Measurements from ENCODE around the gene CTTNBP2NL. TPM values are rescaled to one million over a fixed set of nuclear protein-coding genes. Genes with fewer than 3 reads are reported as not detected.

Gene CTTNBP2NL
- total RNA-seq, 2 donors from 2014 or later, result 47.1 to 93.3 TPM

DNA sequence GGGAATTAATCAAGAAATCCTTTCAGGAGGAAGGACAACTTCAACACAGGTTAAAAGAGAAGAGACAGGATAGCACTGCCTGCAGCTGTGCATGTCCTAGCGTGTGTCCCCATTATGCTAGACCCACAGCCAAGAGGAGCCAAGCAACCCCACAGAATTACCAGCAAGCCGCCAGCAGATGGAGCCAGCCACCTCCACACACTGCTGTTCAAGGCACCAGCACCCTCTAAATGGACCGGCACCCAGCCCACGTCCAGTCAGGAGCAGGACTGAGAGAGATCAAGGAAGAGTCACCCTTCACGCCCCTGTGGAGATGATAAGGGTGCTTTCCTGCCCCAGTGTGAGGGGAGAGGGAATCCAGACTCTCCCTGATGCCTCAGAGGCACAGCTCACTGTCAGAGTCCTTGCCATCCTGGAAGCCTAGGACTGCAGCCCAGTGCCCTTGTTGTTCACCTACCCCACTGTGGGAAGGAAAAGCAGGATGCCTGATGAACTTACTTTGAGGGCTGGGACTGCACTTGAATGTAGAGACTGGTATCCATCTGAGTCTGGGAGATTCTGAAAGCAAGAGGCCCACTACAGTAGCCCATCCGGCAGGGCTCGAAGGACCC, 37.1 kb upstream of the CTTNBP2NL start:
- Histone ChIP-seq H3K4me3 (no peak overlapping the region), H3K9ac (ENCODE audit: low read depth in 2 of 2, low read length in 2 of 2) (peak overlapping the region; percentile 13 to 21), H3K27me3 (no peaks in the 10 kb centered on the region), H3K27ac (peak overlapping the region; percentile 87), H3K4me1 (peaks cover 13% of the 10 kb centered on the region), H3K9me3 (no peaks in the 10 kb centered on the region), H3K36me3 (no peaks in the 10 kb centered on the region)
- intact Hi-C loops (cut with DNase I), result no loop called here
- peak; percentile 76 for DNase-seq
- TF ChIP-seq, protein P1, sequence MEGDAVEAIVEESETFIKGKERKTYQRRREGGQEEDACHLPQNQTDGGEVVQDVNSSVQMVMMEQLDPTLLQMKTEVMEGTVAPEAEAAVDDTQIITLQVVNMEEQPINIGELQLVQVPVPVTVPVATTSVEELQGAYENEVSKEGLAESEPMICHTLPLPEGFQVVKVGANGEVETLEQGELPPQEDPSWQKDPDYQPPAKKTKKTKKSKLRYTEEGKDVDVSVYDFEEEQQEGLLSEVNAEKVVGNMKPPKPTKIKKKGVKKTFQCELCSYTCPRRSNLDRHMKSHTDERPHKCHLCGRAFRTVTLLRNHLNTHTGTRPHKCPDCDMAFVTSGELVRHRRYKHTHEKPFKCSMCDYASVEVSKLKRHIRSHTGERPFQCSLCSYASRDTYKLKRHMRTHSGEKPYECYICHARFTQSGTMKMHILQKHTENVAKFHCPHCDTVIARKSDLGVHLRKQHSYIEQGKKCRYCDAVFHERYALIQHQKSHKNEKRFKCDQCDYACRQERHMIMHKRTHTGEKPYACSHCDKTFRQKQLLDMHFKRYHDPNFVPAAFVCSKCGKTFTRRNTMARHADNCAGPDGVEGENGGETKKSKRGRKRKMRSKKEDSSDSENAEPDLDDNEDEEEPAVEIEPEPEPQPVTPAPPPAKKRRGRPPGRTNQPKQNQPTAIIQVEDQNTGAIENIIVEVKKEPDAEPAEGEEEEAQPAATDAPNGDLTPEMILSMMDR (IDR thresholded peaks at IDR 0.05), result peak; percentile 69

DNA sequence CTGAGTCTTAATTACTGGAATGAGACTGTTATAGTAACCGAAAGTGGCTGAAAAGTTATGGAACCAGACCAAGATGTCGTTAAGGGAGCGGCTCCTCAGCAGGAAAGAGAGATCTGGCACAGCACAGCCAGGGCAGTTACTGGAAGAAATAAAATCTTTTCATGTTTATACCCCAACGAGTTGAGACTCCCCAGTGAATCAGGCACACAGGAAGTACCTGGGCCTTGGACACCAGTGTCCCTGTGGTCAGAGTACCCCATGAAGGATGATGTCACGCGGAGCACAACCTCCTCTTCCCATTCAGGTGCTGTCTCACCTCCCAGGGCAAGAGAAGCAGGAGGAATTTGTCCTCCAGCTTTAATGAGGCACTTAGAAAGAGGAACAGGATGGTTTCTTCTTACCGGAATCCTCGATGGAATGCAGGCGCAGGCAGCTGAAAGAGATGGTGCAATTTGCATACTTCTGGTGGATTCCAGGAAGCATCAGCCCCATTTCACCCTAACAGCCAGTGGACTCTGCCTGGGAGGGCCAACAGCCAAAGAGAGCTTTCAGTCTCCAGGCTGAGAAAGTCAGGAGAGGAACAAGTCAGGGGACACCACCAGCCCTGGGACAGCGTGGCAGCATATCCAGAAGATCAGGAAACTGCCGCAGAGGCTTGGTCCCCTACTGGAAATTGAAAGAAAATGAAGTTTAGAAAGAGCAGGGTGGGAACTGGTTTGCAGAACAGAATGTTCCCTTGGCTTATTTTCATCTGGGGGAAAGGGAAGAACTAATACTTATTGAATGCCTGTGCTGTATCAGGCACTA, 35.9 kb upstream of the CTTNBP2NL start:
- TF ChIP-seq, protein P1 (IDR thresholded peaks at IDR 0.05), result no peak
- H3K4me1 ChIP-seq, result peaks cover 13% of the 10 kb centered on the region
- H3K27me3 ChIP-seq, result no peaks in the 10 kb centered on the region
- DNase-seq, result peak; percentile 71
- no peaks in the 10 kb centered on the region for H3K36me3 ChIP-seq
- H3K27ac ChIP-seq, result peak overlapping the region; percentile 87
- no peak overlapping the region for H3K4me3 ChIP-seq
- intact Hi-C loops (cut with DNase I), result no loop called here
- no peaks in the 10 kb centered on the region for H3K9me3 ChIP-seq
- H3K9ac ChIP-seq (ENCODE audit: low read depth in 2 of 2, low read length in 2 of 2), result peak overlapping the region in 1 of 2 donors; percentile 2

DNA sequence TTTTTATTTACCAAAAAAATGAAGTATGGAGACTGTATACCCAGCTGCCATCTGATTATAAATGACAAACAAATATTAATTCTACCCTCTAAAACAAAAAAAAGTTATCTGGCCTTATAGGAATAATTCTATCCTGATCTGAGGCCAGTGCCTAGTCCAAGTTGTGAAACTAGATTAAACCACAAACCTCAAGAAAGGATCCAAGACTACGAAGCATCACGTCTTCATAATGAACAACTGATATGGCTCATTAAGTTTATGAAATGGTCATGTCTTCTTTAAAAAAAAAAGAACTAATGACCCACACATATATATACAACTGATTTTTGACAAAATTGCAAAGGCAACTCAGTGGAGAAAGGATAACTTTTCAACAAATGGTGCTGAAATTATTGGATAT, 32.4 kb upstream of the CTTNBP2NL start:
- Histone ChIP-seq H3K9me3 (no peaks in the 10 kb centered on the region), H3K4me3 (no peak overlapping the region), H3K27me3 (no peaks in the 10 kb centered on the region), H3K9ac (ENCODE audit: low read depth in 2 of 2, low read length in 2 of 2) (no peak overlapping the region), H3K4me1 (peaks cover 13% of the 10 kb centered on the region), H3K27ac (no peak overlapping the region), H3K36me3 (no peaks in the 10 kb centered on the region)
- TF ChIP-seq, protein P1 (IDR thresholded peaks at IDR 0.05), result no peak
- DNase-seq, result no peak
- intact Hi-C loops (cut with DNase I), result no loop called here

DNA sequence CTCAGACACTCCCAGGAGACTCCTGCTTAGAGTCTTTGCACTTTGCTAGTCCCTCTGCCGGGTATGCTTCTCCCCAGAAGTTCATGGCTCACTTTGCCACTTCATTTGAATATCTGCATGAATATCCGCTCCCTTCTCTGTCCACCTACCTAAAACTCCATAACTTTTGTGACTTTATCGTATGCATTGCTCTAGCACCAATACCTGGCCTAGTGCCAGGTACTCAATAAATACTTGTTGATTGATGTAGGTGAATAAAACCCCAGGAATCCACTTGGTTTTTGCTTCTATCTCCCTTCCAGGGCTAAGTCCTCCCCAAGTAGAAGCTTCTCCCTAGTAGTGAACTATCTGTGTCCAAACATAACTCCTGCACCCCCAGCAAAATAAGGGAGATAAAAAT, 27.8 kb upstream of the CTTNBP2NL start:
- no peaks in the 10 kb centered on the region for H3K4me1 ChIP-seq

More for the DNA sequence above, 27.8 kb upstream of the CTTNBP2NL start:
- no peaks in the 10 kb centered on the region for H3K36me3 ChIP-seq
- TF ChIP-seq, protein P1 (IDR thresholded peaks at IDR 0.05), result no peak
- H3K27ac ChIP-seq, result no peak overlapping the region
- intact Hi-C loops (cut with DNase I), result no loop called here
- H3K9me3 ChIP-seq, result no peaks in the 10 kb centered on the region
- H3K9ac ChIP-seq (ENCODE audit: low read depth in 2 of 2, low read length in 2 of 2), result no peak overlapping the region
- DNase-seq, result no peak
- no peak overlapping the region for H3K4me3 ChIP-seq
- no peaks in the 10 kb centered on the region for H3K27me3 ChIP-seq
